Activated CD4-positive, alpha-beta T cell treated with anti-CD3 and anti-CD28 coated beads, Interleukin-2, amount 10 ng/mL, durations not matched to agents 7 days and 5 days (primary cell): ENCODE data around the gene TREML1. TPM values are rescaled to one million over a fixed set of nuclear protein-coding genes. Genes with fewer than 3 reads are reported as not detected.

Experiments
- CTCF ChIA-PET: fragments of 350-600 bp; sonication (Branson Sonifier 250); formaldehyde crosslinking; loops from one replicate; lab custom pipeline; 2021; ENCODE audit warnings: antibody characterized with exemption; lab: Charles Lee
- POLR2A ChIA-PET: fragments of 350-600 bp; sonication (Branson Sonifier 250); formaldehyde crosslinking; loops from one replicate; lab custom pipeline; 2021; ENCODE audit warnings: antibody characterized with exemption; lab: Charles Lee
- DNase-seq: peaks from one replicate; pipeline ENCODE4 v3.0.0-alpha.2; 2020
- H3K27ac Mint-ChIP-seq: one replicate; pipeline ENCODE4 v1.8.0; 2021; ENCODE audit warnings: mild to moderate bottlenecking, moderate library complexity, mixed read lengths
- H3K27me3 Mint-ChIP-seq: one replicate; pipeline ENCODE4 v1.8.0; 2021; ENCODE audit warnings: mixed read lengths
- H3K36me3 Mint-ChIP-seq: one replicate; pipeline ENCODE4 v1.8.0; 2021; ENCODE audit warnings: low read depth, mixed read lengths
- H3K4me1 Mint-ChIP-seq: one replicate; pipeline ENCODE4 v1.8.0; 2021; ENCODE audit warnings: mixed read lengths
- H3K4me3 Mint-ChIP-seq: one replicate; pipeline ENCODE4 v1.8.0; 2021; ENCODE audit warnings: mild to moderate bottlenecking, moderate library complexity, mixed read lengths
- H3K9me3 Mint-ChIP-seq: one replicate; pipeline ENCODE4 v1.8.0; 2021; ENCODE audit warnings: mixed read lengths
- total RNA-seq, 2 experiments: library from RNA; stranded (reverse); gene quantifications; one replicate each; pipeline ENCODE4 v1.2.3, GENCODE V29; 2021

Gene TREML1
- total RNA-seq, 2 experiments from 2014 or later = not detected

DNA sequence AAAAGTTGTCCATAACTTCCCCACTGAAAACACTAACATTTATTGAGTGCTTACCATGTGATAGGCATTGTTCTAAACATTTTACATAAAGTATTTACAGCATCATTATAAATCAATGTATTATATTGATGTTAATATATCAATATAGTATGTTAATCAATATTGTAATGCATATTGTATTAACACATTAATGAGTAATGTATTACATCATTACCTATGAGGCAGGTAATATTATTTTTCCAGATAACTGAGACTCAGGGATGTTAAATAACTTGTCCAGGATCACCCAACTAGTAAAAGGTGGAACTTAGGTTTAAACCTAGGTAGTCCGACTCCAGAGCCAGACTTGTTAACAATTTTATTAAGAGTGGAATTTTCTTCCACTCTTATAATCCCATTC is 20.9 kb upstream of the TREML1 start:
- no peaks in the 10 kb centered on the region for H3K36me3 Mint-ChIP-seq
- H3K4me3 Mint-ChIP-seq = no peak overlapping the region
- POLR2A ChIA-PET = no interaction called here
- H3K27ac Mint-ChIP-seq = no peak overlapping the region
- peaks cover 26% of the 10 kb centered on the region for H3K27me3 Mint-ChIP-seq
- no peaks in the 10 kb centered on the region for H3K4me1 Mint-ChIP-seq
- CTCF ChIA-PET = no interaction called here
- DNase-seq = no peak
- H3K9me3 Mint-ChIP-seq = no peaks in the 10 kb centered on the region

DNA sequence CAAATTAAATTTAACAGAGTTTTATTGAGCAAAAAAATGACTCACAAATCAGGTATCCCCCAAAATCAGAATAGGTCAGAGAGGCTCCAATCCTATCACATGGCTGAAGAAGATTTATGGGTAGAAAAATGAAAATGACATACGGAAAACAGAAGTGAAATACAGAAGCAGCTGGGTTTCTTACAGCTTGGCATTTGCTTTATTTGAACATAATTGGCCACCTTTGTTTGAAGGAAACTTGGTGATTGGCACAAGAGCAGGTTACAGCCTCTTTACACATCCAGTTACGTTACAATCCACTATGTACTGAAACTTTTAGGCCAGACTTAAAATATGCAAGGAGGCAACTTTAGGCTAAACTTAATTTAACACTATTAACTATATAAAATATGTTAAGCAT is 20.5 kb upstream of the TREML1 start:
- H3K36me3 Mint-ChIP-seq = no peaks in the 10 kb centered on the region
- H3K4me1 Mint-ChIP-seq = no peaks in the 10 kb centered on the region
- no peak for DNase-seq
- H3K27me3 Mint-ChIP-seq = peaks cover 26% of the 10 kb centered on the region
- no peaks in the 10 kb centered on the region for H3K9me3 Mint-ChIP-seq
- no peak overlapping the region for H3K27ac Mint-ChIP-seq
- CTCF ChIA-PET = no interaction called here
- POLR2A ChIA-PET = no interaction called here
- no peak overlapping the region for H3K4me3 Mint-ChIP-seq

DNA sequence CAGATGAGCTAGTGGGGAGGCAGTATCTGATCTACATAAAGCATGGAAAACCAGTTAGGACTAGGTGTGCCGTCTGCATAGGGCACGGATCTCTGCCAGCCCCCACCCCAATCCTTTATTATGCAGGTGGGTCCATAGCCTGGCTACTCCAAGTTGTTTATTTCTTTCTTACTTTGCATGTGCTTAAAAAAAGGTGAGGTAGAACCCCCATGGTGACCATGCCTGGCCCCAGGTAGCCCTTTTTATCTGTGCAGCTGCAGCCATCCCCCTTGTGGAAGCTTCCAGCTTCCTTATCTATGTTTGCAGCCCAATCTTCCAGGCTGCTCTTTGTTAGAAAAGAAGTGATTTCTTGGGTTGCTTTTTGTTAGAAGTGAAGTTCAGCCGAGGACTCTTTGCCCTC is 17.8 kb upstream of the TREML1 start:
- Mint-ChIP-seq H3K27ac (no peak overlapping the region), H3K4me1 (peaks cover 2% of the 10 kb centered on the region), H3K4me3 (no peak overlapping the region), H3K36me3 (no peaks in the 10 kb centered on the region), H3K9me3 (no peaks in the 10 kb centered on the region), H3K27me3 (peaks cover 24% of the 10 kb centered on the region)
- ChIA-PET POLR2A (no interaction called here), CTCF (interaction anchor here (1.4 to 1.7 kb wide), 2 partner anchors 11 to 14 kb away, joined by 4 to 8 read pairs; no protein-coding TSS in a partner anchor)
- DNase-seq = no peak

DNA sequence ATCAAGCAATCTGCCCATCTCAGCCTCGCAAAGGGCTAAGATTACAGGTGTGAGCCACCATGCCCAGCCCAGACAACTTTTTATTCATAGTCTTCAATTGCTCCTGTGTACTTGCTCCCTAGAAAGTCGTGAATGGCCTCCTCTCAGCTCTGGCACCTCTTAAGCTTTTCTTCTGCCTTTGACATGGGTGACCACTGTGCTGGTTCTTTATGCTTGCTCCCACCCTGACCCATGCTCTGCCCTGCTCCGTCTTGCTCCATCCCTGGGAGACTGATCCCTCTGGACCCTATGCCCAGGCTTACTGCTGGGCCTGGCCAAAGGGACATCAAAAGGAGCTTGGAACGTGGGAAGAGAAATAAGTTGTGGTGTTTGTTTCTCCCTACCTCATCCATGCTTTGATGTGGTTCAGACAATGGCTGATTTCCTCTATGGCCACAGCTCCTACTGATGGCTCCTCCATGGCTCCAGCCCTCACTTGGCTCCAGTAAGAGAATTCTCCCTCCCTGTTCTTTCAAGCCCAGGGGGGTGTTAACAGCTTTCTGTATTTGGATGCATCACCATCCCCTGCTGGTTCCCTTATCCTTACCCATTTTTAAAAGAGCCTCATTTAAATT is 16.5 kb upstream of the TREML1 start:
- Mint-ChIP-seq H3K27ac (no peak overlapping the region), H3K4me3 (no peak overlapping the region), H3K27me3 (peaks cover 20% of the 10 kb centered on the region), H3K4me1 (peaks cover 2% of the 10 kb centered on the region), H3K36me3 (no peaks in the 10 kb centered on the region), H3K9me3 (no peaks in the 10 kb centered on the region)
- CTCF ChIA-PET = interaction anchor here (1.4 to 1.7 kb wide), 2 partner anchors 12 to 16 kb away, joined by 4 to 8 read pairs; no protein-coding TSS in a partner anchor
- POLR2A ChIA-PET = no interaction called here
- DNase-seq = no peak

DNA sequence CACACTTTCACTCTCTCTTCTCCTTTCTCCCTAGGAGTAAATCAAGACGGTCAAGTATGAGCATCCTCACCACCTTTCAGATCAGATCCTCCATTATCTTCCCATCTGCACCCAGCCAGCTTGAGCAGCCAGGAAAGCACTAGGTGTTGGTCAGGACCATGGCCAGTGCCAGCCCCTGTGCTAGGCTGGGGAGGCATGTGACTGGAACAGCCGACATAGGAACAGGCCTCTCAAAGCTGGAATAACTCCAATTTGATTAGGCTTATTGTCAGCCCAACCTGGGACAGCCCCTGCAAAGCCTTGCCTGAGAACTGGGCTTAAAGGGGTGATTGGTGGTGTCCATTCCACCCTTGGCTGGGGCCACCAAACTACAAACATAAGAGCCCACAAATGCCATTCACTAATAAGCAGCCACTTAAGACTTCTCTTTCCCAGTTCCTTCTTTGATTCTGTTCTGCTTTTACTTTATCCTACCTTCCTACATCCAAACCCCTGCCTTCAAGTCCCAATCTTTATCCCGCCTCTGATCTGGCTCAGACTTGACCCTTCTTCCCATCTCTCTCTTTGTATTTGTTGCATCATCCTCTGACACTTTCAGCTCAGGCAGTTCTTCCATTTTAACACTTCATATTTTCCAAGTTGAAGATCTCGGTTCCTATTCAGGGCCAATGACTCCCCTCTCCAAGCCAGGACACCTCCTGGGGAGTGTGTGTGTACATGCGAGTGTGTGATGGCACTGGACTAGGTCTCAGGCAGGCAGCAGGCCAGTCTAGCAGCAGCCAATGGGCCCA is 13.2 kb upstream of the TREML1 start:
- CTCF ChIA-PET = interaction anchor here (0.6 to 1.3 kb wide), 2 partner anchors 12 to 15 kb away, joined by 3 read pairs; no protein-coding TSS in a partner anchor
- H3K4me3 Mint-ChIP-seq = no peak overlapping the region
- no peak overlapping the region for H3K27ac Mint-ChIP-seq
- H3K9me3 Mint-ChIP-seq = no peaks in the 10 kb centered on the region
- peaks cover 2% of the 10 kb centered on the region for H3K4me1 Mint-ChIP-seq
- no peak for DNase-seq
- no peaks in the 10 kb centered on the region for H3K36me3 Mint-ChIP-seq
- peaks cover 16% of the 10 kb centered on the region for H3K27me3 Mint-ChIP-seq
- POLR2A ChIA-PET = no interaction called here

DNA sequence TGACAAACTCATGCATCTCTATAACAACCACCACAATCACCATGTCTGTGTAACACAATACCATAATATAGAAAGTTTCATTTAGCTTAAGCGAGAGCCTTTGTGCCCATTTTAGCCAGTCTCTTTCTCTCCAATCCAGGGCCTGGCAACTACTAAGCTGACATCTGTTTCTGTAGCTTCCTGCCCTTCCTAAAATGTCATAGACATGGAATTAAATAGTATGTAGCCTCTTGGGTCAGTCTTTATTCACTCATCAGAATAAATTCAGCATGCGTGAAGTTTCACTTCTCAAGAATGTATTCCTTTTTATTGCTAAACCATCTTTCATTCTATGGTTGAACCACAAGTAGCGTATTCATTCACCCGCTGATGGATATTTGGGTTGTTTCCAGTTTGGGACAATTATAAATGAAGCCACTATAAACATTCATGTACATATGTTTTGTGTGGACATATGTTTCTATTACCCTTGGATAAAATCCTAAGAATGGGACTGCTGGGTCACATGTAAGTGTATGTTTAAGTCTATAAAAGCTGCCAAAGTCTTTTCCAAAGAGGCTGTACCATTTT is 10.5 kb upstream of the TREML1 start:
- CTCF ChIA-PET = no interaction called here
- POLR2A ChIA-PET = no interaction called here
- Mint-ChIP-seq H3K27ac (no peak overlapping the region), H3K4me3 (no peak overlapping the region), H3K36me3 (no peaks in the 10 kb centered on the region), H3K9me3 (no peaks in the 10 kb centered on the region), H3K27me3 (peaks cover 14% of the 10 kb centered on the region), H3K4me1 (peaks cover 2% of the 10 kb centered on the region)
- no peak for DNase-seq

DNA sequence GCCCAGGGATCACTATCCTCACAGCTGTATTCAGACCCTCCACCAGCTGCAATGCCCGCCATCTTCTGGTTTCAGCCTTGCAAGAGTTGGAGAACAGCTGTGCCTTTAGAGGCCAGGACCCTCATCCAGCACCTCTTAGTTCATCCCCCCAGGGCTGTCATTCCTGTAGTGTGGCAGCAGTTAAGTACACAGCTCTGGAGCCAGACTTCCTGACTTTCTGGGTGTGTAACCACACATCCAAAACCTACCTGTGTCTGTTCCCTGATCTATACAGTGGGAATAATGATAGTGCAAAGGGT is 9.2 kb upstream of the TREML1 start:
- Mint-ChIP-seq H3K36me3 (no peaks in the 10 kb centered on the region), H3K27me3 (peaks cover 11% of the 10 kb centered on the region), H3K27ac (no peak overlapping the region), H3K4me1 (no peaks in the 10 kb centered on the region), H3K9me3 (no peaks in the 10 kb centered on the region), H3K4me3 (no peak overlapping the region)
- CTCF ChIA-PET = no interaction called here
- POLR2A ChIA-PET = no interaction called here
- no peak for DNase-seq

DNA sequence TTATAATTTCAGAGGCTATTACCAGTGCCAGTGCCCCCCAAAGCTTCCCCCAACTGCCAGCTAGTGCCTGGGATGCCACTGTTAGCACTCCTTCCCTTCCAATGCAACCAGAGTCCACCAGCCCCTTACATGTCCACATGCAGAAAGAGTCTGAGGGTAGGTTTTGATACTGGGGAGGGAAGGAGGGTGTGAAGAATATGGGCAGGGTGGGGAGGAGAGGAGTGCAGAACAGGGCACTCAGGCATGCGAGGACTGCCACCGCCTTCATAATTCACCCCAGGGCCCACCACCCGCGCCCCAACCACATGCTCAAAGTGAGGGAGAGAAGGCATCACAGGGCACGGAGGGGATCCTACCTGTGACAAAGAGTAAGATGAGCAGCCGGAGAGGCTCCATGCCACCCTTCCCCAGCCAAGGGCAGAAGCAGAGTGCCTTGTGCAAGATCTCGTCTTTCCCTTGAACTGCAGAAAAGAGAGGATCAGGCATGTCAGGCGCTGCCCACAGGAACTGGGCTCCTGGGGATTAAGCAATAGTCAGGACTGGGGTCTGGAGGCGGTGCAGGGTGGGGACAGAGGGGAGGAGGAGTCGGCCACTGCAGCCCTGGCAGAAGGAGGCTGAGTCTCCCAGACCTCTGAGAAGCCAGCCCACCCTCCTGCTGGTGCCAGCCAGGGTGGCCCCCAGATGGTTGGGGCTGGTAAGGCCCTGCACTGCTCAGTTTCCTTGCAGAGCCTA is 8.7 kb upstream of the TREML1 start, which contains the start of gene TREM2:
Gene TREM2 (minus strand): TSS at position 430 of the 732 bp plus-strand sequence. CDS start 34 bp downstream, at position 396.
- Mint-ChIP-seq H3K36me3 (no peaks in the 10 kb centered on the region), H3K9me3 (no peaks in the 10 kb centered on the region), H3K4me1 (no peaks in the 10 kb centered on the region), H3K27me3 (peaks cover 11% of the 10 kb centered on the region), H3K4me3 (no peak within 1 kb of the TSS), H3K27ac (no peak within 1 kb of the TSS)
- ChIA-PET CTCF (no interaction called here), POLR2A (no interaction called here)
- DNase-seq = no peak

DNA sequence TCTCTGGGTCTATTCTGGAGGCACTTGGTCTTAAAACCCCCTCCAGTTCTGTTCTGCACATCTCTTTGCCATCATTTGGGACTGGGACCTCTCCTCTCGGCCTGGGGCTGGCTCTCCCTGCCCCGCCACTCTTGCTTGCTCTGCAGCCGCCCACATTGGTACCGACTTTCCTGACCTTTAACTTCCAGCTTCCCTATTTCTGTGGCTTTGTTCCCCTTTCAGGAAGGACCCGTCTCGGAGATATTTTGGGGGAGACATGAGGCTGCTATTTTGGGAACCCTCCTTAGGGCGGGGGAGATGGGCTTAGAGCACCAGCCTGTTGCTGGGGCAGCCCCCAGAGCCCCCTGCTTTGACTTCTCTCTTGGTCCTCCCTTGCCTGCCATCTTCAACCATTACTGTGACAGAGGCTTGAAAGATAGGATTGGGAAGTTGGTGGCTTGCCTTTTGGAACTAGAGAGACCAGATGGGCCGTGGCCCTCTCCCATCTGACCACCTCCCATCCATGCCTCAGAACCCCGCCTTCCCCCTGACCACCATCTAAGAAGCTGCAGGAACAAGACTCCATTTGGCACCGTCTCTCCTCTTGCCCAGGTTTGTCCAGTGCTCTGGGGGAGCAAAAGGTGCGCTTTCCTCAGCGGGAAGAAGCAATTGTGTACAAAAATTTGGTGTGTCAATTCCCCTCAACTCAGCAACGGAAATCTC is 7.9 kb upstream of the TREML1 start:
- POLR2A ChIA-PET = no interaction called here
- Mint-ChIP-seq H3K4me3 (no peak overlapping the region), H3K27ac (no peak overlapping the region), H3K36me3 (no peaks in the 10 kb centered on the region), H3K4me1 (no peaks in the 10 kb centered on the region), H3K27me3 (peaks cover 11% of the 10 kb centered on the region), H3K9me3 (no peaks in the 10 kb centered on the region)
- CTCF ChIA-PET = no interaction called here
- DNase-seq = no peak

DNA sequence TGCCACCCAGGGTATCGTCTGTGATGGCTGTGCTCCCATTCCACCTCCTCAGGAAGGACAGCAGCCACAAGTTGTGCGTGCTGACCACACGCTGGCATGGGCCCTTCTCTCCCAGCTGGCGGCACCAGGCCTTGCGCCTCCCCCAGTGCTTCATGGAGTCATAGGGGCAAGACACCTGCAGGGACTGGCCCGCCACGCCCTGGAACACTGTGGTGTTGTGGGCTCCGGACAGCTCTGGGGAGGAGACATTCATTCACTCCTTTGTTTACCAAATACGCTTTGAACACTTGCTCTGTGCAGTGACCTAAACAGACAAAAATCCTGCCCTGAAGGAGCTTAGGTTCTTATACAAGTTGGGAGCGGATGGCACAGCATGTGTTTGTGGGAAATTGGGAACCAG is 7.2 kb upstream of the TREML1 start:
- DNase-seq = no peak
- H3K9me3 Mint-ChIP-seq = no peaks in the 10 kb centered on the region
- H3K36me3 Mint-ChIP-seq = no peaks in the 10 kb centered on the region
- no peak overlapping the region for H3K4me3 Mint-ChIP-seq
- H3K4me1 Mint-ChIP-seq = no peaks in the 10 kb centered on the region
- ChIA-PET CTCF (no interaction called here), POLR2A (no interaction called here)
- no peak overlapping the region for H3K27ac Mint-ChIP-seq
- H3K27me3 Mint-ChIP-seq = peaks cover 7% of the 10 kb centered on the region

DNA sequence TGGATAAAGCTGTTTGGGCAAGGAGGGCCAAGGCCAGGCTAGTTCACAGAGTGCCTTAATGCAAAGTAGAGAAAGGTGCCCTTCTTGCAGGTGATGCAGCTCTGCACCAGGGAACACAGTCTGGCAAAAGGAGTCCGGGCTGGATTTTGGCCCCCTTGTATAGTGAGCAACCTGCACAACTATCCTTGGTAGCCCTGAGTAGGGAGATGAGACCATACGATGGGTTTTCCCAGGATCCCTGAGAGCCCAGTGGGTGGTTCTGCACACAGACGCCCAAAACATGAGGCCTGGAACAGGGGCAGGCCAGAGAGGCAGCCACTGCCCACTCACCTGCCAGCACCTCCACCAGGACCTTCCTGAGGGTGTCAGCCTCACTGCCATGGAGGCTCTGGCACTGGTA is 6.8 kb upstream of the TREML1 start:
- no peak overlapping the region for H3K4me3 Mint-ChIP-seq
- no peak for DNase-seq
- peaks cover 4% of the 10 kb centered on the region for H3K27me3 Mint-ChIP-seq
- H3K9me3 Mint-ChIP-seq = no peaks in the 10 kb centered on the region
- H3K27ac Mint-ChIP-seq = no peak overlapping the region
- no peaks in the 10 kb centered on the region for H3K4me1 Mint-ChIP-seq
- CTCF ChIA-PET = no interaction called here
- no peaks in the 10 kb centered on the region for H3K36me3 Mint-ChIP-seq
- POLR2A ChIA-PET = no interaction called here

DNA sequence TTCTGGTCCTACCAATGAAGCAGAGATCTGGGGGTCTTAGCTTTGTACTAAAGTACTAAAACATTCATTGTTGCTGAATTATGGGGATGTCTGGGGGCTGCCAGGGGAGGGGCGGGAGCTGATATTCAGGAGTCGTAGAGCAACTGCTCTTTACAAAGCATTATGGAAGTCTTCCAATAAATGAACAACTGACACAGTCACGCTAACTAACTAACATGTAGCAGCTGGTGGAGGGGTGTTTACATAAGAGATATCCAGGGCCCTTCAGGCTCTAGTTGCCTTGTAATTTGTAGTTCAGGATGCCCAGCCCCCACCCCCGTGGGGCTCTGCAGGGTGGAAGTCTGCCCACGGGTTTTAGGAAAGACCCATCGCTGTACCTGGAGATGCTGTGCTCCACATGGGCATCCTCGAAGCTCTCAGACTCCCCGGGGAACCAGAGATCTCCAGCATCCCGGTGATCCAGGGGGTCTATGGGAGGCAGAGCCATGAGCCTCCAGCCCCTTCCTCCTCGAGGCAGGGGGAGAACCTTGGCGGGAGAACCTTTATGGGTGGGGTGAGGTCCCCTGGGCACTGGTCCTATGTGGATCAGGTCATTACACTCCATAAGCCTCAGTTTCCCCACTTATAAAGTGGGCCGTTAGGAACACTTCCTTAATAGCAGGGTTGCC is 5.4 kb upstream of the TREML1 start:
- Mint-ChIP-seq H3K27me3 (peaks cover 11% of the 10 kb centered on the region), H3K4me1 (no peaks in the 10 kb centered on the region), H3K36me3 (no peaks in the 10 kb centered on the region), H3K27ac (no peak overlapping the region), H3K9me3 (no peaks in the 10 kb centered on the region), H3K4me3 (no peak overlapping the region)
- no peak for DNase-seq
- ChIA-PET CTCF (interaction anchor here (1.0 kb wide), 1 partner anchor 23 kb away, joined by 4 read pairs; no protein-coding TSS in a partner anchor), POLR2A (no interaction called here)
